ENCODE data around the gene SLC6A19.
A peak's percentile ranks its signal among the peaks of the same experiment; 100 is the strongest.

SLC6A19 gene

GRCh38 chr5:1197876-1198666 is 3.3 kb upstream of the SLC6A19 start:
- Histone ChIP-seq H3K9me3 (no peaks in the 10 kb centered on the region), H3K36me3 (replicated peaks) (no peaks in the 10 kb centered on the region), H3K27me3 (ENCODE audit: low read depth) (peaks cover 15% of the 10 kb centered on the region; the same call in 1 of the 2 replicates), H3K4me3 (no peak overlapping the region), H3K4me1 (no peaks in the 10 kb centered on the region)
- DNase-seq (ENCODE audit: low spot score in 2 of 2) = no peak
- in situ Hi-C loops (cut with MboI; ENCODE audit: low sequenced_read_pairs) = no loop called here

- H3K9me3 ChIP-seq = no peaks in the 10 kb centered on the region
- H3K4me3 ChIP-seq = no peak overlapping the region
- in situ Hi-C loops (cut with MboI; ENCODE audit: low sequenced_read_pairs) = no loop called here
- H3K4me1 ChIP-seq = no peaks in the 10 kb centered on the region
- peaks cover 5% of the 10 kb centered on the region; the same call in 1 of the 2 replicates for H3K27me3 ChIP-seq (ENCODE audit: low read depth)
- H3K36me3 ChIP-seq (replicated peaks) = no peaks in the 10 kb centered on the region
- no peak for DNase-seq (ENCODE audit: low spot score in 2 of 2)
Observed at GRCh38 chr5:1199340-1199648, 2.1 kb upstream of the SLC6A19 start.

GRCh38 chr5:1199649-1200494 is 1.5 kb upstream of the SLC6A19 start:
- Histone ChIP-seq H3K27me3 (ENCODE audit: low read depth) (peaks cover 3% of the 10 kb centered on the region; the same call in 1 of the 2 replicates), H3K4me1 (no peaks in the 10 kb centered on the region), H3K36me3 (replicated peaks) (no peaks in the 10 kb centered on the region), H3K4me3 (no peak overlapping the region), H3K9me3 (no peaks in the 10 kb centered on the region)
- in situ Hi-C loops (cut with MboI; ENCODE audit: low sequenced_read_pairs) = no loop called here
- no peak for DNase-seq (ENCODE audit: low spot score in 2 of 2)

- Histone ChIP-seq H3K36me3 (replicated peaks) (no peaks in the 10 kb centered on the region), H3K27me3 (ENCODE audit: low read depth) (peaks cover 6% of the 10 kb centered on the region), H3K4me1 (no peaks in the 10 kb centered on the region), H3K4me3 (no peak overlapping the region), H3K9me3 (no peaks in the 10 kb centered on the region)
- no peak for DNase-seq (ENCODE audit: low spot score in 2 of 2)
- in situ Hi-C loops (cut with MboI; ENCODE audit: low sequenced_read_pairs) = no loop called here
Observed at GRCh38 chr5:1200495-1201326, 684 bp upstream of the SLC6A19 start.

- Histone ChIP-seq H3K9me3 (no peaks in the 10 kb centered on the region), H3K4me3 (no peak overlapping the region), H3K27me3 (ENCODE audit: low read depth) (peaks cover 19% of the 10 kb centered on the region), H3K4me1 (no peaks in the 10 kb centered on the region), H3K36me3 (replicated peaks) (no peaks in the 10 kb centered on the region)
- DNase-seq (ENCODE audit: low spot score in 2 of 2) = no peak
- in situ Hi-C loops (cut with MboI; ENCODE audit: low sequenced_read_pairs) = no loop called here
Observed at GRCh38 chr5:1202026-1202797, 817 bp downstream of the SLC6A19 start.

GRCh38 chr5:1202798-1203185 is 1.4 kb downstream of the SLC6A19 start:
- in situ Hi-C loops (cut with MboI; ENCODE audit: low sequenced_read_pairs) = no loop called here
- Histone ChIP-seq H3K9me3 (no peaks in the 10 kb centered on the region), H3K27me3 (ENCODE audit: low read depth) (peaks cover 24% of the 10 kb centered on the region), H3K36me3 (replicated peaks) (no peaks in the 10 kb centered on the region), H3K4me3 (no peak overlapping the region), H3K4me1 (no peaks in the 10 kb centered on the region)
- DNase-seq (ENCODE audit: low spot score in 2 of 2) = no peak

- in situ Hi-C loops (cut with MboI; ENCODE audit: low sequenced_read_pairs) = no loop called here
- peaks cover 29% of the 10 kb centered on the region for H3K27me3 ChIP-seq (ENCODE audit: low read depth)
- DNase-seq (ENCODE audit: low spot score in 2 of 2) = no peak
- H3K4me3 ChIP-seq = no peak overlapping the region
- H3K36me3 ChIP-seq (replicated peaks) = no peaks in the 10 kb centered on the region
- no peaks in the 10 kb centered on the region for H3K9me3 ChIP-seq
- H3K4me1 ChIP-seq = no peaks in the 10 kb centered on the region
Observed at GRCh38 chr5:1203311-1203967, 2.0 kb downstream of the SLC6A19 start.

GRCh38 chr5:1203968-1204692 is 2.7 kb downstream of the SLC6A19 start:
- H3K4me3 ChIP-seq = no peak overlapping the region

GRCh38 chr5:1204693-1205242 is 3.4 kb downstream of the SLC6A19 start:
- no peaks in the 10 kb centered on the region for H3K36me3 ChIP-seq (replicated peaks)
- DNase-seq (ENCODE audit: low spot score in 2 of 2) = peak; percentile 30 to 32
- H3K4me3 ChIP-seq = no peak overlapping the region
- H3K9me3 ChIP-seq = no peaks in the 10 kb centered on the region
- peaks cover 30% of the 10 kb centered on the region for H3K27me3 ChIP-seq (ENCODE audit: low read depth)
- in situ Hi-C loops (cut with MboI; ENCODE audit: low sequenced_read_pairs) = no loop called here
- H3K4me1 ChIP-seq = no peaks in the 10 kb centered on the region

More at GRCh38 chr5:1203968-1204692, 2.7 kb downstream of the SLC6A19 start:
- Histone ChIP-seq H3K36me3 (replicated peaks) (no peaks in the 10 kb centered on the region), H3K9me3 (no peaks in the 10 kb centered on the region), H3K4me1 (no peaks in the 10 kb centered on the region), H3K27me3 (ENCODE audit: low read depth) (peaks cover 27% of the 10 kb centered on the region)
- no peak for DNase-seq (ENCODE audit: low spot score in 2 of 2)
- in situ Hi-C loops (cut with MboI; ENCODE audit: low sequenced_read_pairs) = no loop called here

GRCh38 chr5:1205255-1206180 is 4.1 kb downstream of the SLC6A19 start:
- Histone ChIP-seq H3K9me3 (no peaks in the 10 kb centered on the region), H3K36me3 (replicated peaks) (no peaks in the 10 kb centered on the region), H3K4me3 (no peak overlapping the region), H3K27me3 (ENCODE audit: low read depth) (peaks cover 30% of the 10 kb centered on the region), H3K4me1 (no peaks in the 10 kb centered on the region)
- DNase-seq (ENCODE audit: low spot score in 2 of 2) = no peak
- in situ Hi-C loops (cut with MboI; ENCODE audit: low sequenced_read_pairs) = no loop called here
